Measurements from ENCODE around the gene RAB9A.

GRCh38 chrX:13752141-13752540 lies 63.2 kb downstream of the RAB9A start:
- TF ChIP-seq CTCF (IDR thresholded peaks at IDR 0.05; ENCODE audit: low read depth, low read length, missing input control) (no peak), JUND (IDR thresholded peaks at IDR 0.05) (no peak), MAX (IDR thresholded peaks at IDR 0.05) (no peak), YY1 (IDR thresholded peaks at IDR 0.05) (no peak), RAD21 (IDR thresholded peaks at IDR 0.05) (no peak), SP1 (IDR thresholded peaks at IDR 0.05) (no peak), NR2F2 (IDR thresholded peaks at IDR 0.05) (no peak), ATF3 (IDR thresholded peaks at IDR 0.05) (no peak), ZBTB33 (IDR thresholded peaks at IDR 0.05) (no peak), TAF1 (conservative IDR thresholded peaks at IDR 0.05) (no peak)
